ENCODE data around the gene COPS8. TPM values are rescaled to one million over a fixed set of nuclear protein-coding genes. Genes with fewer than 3 reads are reported as not detected.

COPS8 gene
- total and polyA plus RNA-seq, 7 donors: 24.7 to 95.6 (median 59.1) TPM

DNA sequence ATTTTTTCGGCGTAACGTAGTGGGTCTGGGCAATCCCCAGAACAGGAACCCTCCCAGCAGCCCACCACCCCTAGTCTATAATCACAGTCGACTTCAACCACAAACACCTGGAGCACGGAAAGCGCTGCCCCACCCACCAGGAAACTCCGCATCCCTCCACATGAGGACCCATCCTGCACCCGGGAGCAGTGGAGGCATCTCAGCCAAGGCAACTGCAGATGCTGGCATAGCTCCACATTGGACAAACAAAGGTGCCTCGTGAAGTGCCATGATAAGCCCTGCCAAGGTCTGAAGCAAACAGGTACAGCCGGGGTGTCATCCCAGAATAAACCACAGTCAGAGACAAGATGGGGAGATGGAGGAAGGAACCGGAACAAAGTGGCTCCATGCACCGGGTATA lies 24.3 kb upstream of the COPS8 start:
- H3K4me1 ChIP-seq: peaks cover 0 to 7% (median 3%) of the 10 kb centered on the region in 4 donors
- TF ChIP-seq, protein P1, sequence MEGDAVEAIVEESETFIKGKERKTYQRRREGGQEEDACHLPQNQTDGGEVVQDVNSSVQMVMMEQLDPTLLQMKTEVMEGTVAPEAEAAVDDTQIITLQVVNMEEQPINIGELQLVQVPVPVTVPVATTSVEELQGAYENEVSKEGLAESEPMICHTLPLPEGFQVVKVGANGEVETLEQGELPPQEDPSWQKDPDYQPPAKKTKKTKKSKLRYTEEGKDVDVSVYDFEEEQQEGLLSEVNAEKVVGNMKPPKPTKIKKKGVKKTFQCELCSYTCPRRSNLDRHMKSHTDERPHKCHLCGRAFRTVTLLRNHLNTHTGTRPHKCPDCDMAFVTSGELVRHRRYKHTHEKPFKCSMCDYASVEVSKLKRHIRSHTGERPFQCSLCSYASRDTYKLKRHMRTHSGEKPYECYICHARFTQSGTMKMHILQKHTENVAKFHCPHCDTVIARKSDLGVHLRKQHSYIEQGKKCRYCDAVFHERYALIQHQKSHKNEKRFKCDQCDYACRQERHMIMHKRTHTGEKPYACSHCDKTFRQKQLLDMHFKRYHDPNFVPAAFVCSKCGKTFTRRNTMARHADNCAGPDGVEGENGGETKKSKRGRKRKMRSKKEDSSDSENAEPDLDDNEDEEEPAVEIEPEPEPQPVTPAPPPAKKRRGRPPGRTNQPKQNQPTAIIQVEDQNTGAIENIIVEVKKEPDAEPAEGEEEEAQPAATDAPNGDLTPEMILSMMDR (IDR thresholded peaks at IDR 0.05): no peak
- TF ChIP-seq POLR2A (IDR thresholded peaks at IDR 0.05) (no peak), POLR2AphosphoS5 (IDR thresholded peaks at IDR 0.05) (no peak), EP300 (IDR thresholded peaks at IDR 0.05) (no peak)
- DNase-seq: no peak
- 59 to 77% methylated on average over 12 of the region's 12 CpGs for WGBS, 2 donors
- H3K36me3 ChIP-seq: no peaks in the 10 kb centered on the region
- no peak overlapping the region for H3K27ac ChIP-seq
- no peaks in the 10 kb centered on the region for H3K27me3 ChIP-seq
- H3K9me3 ChIP-seq: no peaks in the 10 kb centered on the region
- intact Hi-C loops (cut with DNase I): loop anchor here (2.0 kb wide), 1 partner anchor 709 kb away; no protein-coding TSS in a partner anchor
- no peak overlapping the region for H3K4me3 ChIP-seq

DNA sequence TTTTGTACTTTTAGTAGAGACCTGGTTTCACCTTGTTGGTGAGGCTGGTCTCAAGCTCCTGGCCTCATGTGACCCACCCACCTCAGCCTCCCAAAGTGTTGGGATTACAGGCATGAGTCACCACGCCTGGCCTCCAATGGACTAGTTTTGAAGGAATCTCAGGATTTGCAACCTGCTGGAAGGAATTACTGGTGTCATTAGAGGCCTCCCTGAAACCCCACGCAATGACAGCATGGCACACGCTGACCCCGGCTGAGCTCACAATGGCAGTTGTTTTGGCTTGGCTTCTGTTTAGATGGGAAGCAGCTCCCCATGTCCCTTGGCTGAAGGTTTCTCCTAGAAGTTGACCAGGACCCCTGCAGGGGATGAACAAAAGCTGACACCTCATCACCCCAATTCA lies 23.1 kb upstream of the COPS8 start:
- intact Hi-C loops (cut with DNase I): no loop called here
- 93 to 94% methylated on average over 4 of the region's 4 CpGs for WGBS, 2 donors
- no peaks in the 10 kb centered on the region for H3K36me3 ChIP-seq
- TF ChIP-seq, protein P1 (IDR thresholded peaks at IDR 0.05): no peak
- no peak for TF ChIP-seq POLR2AphosphoS5 (IDR thresholded peaks at IDR 0.05)
- no peak for TF ChIP-seq EP300 (IDR thresholded peaks at IDR 0.05)
- TF ChIP-seq POLR2A (IDR thresholded peaks at IDR 0.05): no peak
- no peaks in the 10 kb centered on the region for H3K27me3 ChIP-seq
- no peak overlapping the region for H3K4me3 ChIP-seq
- no peak overlapping the region for H3K27ac ChIP-seq
- no peaks in the 10 kb centered on the region for H3K9me3 ChIP-seq
- no peak for DNase-seq
- peaks cover 0 to 7% (median 3%) of the 10 kb centered on the region in 4 donors for H3K4me1 ChIP-seq

DNA sequence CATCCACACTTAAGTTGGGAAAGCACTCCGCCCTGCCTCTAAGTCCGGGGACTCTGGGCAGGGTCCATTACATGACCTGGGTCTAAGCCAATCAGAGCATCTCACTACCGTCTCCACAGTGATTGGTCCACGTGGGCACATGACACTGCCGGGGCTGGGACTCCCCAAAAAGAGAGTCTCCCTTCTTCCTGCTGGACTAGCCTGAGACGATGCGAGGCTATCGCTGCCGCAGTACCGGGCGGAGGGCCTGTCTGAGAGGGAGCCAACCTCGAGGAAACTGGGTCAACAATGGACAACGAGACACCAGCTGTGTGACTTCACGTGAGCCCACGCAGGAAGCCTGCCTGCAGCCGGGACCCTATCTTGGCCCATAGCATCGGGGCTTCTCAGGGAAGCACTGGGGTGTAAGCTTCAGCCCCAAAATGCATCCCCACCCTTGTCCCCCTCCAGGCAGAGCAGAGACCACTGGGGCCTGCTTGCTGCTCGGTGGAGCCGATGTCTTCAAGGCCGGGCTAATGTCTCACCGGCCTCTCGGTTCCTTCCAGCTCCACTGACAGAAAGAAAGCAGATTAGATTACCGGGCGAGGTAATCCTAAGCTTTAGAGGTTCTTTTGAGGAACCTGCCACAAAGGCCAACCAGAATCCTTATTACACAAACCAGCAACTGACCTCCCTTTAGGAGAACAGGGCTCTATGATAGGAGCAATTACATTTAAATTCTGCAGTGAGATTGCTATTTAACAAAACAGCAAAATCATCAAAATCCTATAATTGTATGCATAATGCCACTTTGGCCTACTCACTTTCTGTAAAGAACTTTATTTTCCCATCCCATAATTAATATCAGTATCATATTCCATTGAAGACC lies 21.3 kb upstream of the COPS8 start:
- Histone ChIP-seq H3K27me3 (no peaks in the 10 kb centered on the region), H3K9me3 (no peaks in the 10 kb centered on the region), H3K36me3 (no peaks in the 10 kb centered on the region), H3K4me1 (peaks cover 0 to 7% (median 3%) of the 10 kb centered on the region in 4 donors), H3K27ac (no peak overlapping the region), H3K4me3 (no peak overlapping the region)
- DNase-seq: no peak
- 89 to 92% methylated on average over 24 of the region's 24 CpGs for WGBS, 2 donors
- intact Hi-C loops (cut with DNase I): no loop called here
- TF ChIP-seq POLR2AphosphoS5 (IDR thresholded peaks at IDR 0.05) (no peak), POLR2A (IDR thresholded peaks at IDR 0.05) (no peak), EP300 (IDR thresholded peaks at IDR 0.05) (no peak)
- TF ChIP-seq, protein P1 (IDR thresholded peaks at IDR 0.05): no peak

DNA sequence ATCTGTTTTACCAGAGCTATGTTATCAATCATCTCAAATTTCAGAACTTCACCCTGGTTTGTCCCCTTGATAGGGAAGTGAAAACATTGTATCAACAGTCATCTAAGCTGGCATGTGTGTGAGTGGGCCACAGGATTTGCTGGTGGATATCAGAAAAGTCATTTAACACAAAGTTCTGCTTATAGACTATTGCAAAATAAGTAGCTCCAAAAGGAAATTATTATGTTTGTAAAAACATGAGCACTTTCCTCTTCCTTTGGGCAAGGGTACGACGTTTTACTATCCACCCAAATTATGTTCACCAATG lies 20.7 kb upstream of the COPS8 start:
- intact Hi-C loops (cut with DNase I): no loop called here
- no peak for DNase-seq
- no peak overlapping the region for H3K27ac ChIP-seq
- no peak overlapping the region for H3K4me3 ChIP-seq
- no peaks in the 10 kb centered on the region for H3K9me3 ChIP-seq
- WGBS, 2 donors: 83 to 84% methylated on average over 2 of the region's 2 CpGs
- H3K36me3 ChIP-seq: no peaks in the 10 kb centered on the region
- peaks cover 0 to 7% (median 3%) of the 10 kb centered on the region in 4 donors for H3K4me1 ChIP-seq
- no peaks in the 10 kb centered on the region for H3K27me3 ChIP-seq
- TF ChIP-seq POLR2A (IDR thresholded peaks at IDR 0.05) (no peak), POLR2AphosphoS5 (IDR thresholded peaks at IDR 0.05) (no peak), EP300 (IDR thresholded peaks at IDR 0.05) (no peak)
- TF ChIP-seq, protein P1 (IDR thresholded peaks at IDR 0.05): no peak

All from sigmoid colon (tissue), 7 donors.